Epidermal melanocyte (primary cell): ENCODE measurements around the gene PCDH9.

Experiments
- DNase-seq: peaks from one replicate; pipeline ENCODE4 v3.0.0; 2011; ENCODE audit warnings: low spot score; ENCODE audit not compliant: insufficient read length

The PCDH9 gene

DNA sequence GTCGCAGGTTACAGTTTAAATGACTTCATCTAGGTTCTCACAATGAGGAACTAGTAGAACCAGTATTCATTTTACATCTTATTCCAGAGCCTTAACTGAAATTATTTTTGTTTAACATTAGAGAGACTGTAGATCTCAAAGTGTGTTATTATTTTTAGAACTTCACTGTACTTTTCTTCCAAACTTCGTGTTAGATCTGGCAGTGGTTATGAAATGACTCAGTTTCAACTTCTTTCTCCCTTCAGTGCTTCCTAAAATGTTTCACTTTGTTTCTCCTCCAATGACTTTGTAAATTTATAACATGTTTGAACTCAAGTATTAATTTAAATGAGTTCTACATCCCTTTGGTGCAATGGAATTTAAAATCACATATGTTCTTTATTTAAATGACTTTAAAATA is 139.3 kb downstream of the PCDH9 start:
- no peak for DNase-seq

DNA sequence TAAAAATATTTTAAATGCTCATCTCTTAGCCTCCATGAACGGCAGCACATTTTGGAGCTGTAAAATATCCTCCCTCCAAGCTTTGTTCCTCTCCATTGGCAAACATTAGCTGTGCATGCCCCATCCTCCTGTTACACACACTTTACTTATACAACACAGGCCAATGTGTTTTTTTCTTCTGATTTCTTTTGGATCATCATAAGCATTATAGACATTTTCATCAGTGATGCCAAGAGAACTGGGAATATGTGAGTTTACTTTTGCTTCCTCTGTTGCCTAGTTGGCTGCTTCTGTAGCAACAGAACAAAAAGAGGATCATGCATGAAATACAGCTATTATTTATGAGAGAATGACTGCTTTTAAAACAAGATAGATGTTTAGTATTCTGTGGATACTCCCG is 142.6 kb downstream of the PCDH9 start:
- DNase-seq = no peak

DNA sequence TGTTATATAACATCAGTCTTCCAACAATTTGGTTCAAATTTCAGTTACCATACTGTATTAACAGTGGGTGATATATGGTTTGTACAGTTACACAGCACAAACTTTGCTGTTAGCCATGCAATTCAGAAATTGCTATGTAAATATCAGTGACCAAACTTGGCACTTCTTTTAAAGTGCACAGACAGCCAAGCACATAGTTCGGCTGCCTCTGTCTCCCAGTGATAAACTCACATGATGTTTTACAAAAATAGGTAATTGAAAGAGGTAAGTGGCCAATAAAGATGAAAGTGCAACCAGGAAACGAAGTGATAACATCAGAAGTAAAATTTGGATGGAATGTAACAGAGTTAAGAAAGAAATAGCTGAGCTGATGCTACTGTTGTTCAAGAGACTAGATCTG is 143.9 kb downstream of the PCDH9 start:
- no peak for DNase-seq

DNA sequence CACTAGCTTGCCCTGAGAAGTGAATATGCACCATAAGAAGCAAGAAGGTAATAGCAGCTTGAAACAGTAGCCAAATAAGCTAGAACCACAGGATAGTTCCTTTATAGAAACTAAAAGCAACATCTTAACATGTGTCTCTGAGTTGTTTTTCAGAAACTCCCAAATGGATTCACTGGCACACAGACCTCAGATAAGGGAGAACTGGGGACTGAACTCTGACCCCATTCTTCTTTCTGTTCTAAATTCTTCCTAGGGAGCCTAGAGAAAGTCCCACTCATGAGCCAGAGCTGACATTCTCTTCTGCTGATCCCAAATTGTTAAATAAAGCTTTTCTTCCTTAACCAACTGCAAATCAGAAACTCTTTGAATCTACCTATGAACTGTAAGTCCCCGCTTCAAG is 146.1 kb downstream of the PCDH9 start:
- DNase-seq = no peak

GRCh38 chr13:67083519-67083918 is 146.6 kb downstream of the PCDH9 start:
- DNase-seq = no peak

GRCh38 chr13:67080351-67080750 is 149.8 kb downstream of the PCDH9 start:
- no peak for DNase-seq

- DNase-seq = no peak
Observed at GRCh38 chr13:67078062-67078461, 152.1 kb downstream of the PCDH9 start.

GRCh38 chr13:67077132-67077531 is 153.0 kb downstream of the PCDH9 start:
- no peak for DNase-seq

- no peak for DNase-seq
Observed at GRCh38 chr13:67076378-67076777, 153.8 kb downstream of the PCDH9 start.

DNA sequence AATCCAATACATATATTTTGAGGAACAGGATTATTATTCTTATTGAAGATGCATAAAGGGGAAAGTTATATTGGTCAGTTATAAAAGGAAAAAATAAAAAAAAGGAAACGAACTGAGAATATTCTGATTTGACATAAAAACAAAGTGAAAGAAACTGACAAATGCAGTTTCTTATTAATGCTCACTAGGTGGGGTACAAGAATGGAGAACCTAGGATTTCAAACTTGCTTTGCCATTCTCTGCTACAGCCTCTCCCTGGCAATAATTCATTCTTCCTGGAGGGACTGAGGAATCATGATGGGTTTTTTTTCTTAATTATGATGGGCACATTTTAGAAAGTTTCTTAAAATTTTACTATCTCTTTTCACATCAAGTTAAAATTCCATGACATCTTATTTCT is 154.9 kb downstream of the PCDH9 start:
- no peak for DNase-seq

DNA sequence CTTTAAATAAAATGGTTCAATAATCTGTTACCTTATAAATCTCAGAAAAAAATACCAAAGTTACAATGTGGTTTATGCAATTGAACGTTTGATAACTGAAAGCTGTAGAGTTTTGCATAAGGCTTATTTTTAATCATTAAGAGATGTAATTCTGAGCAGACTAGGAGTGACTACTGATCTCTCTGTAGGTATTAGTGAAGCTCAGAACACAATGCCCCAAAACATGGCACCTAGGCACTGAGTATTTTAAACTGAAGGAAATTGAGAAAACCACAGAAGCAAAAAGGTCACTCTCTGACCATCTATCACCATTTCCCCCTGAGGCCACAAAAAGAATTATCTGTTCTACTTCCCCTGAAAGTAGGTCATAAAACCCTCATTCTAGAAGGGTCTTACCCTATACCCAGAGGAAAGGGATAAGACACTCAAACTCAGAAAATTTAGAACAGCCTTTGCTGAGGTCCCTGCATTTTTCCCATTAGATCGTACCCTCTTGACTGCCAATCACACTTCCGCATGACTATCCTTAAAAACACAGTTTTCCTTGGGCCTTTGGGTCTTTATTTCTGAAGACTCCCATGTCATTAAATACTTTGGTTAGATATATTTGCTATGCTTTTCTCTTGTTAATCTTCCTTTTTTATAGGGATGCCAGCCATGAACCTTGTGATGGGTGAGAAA is 158.1 kb downstream of the PCDH9 start:
- DNase-seq = no peak

DNA sequence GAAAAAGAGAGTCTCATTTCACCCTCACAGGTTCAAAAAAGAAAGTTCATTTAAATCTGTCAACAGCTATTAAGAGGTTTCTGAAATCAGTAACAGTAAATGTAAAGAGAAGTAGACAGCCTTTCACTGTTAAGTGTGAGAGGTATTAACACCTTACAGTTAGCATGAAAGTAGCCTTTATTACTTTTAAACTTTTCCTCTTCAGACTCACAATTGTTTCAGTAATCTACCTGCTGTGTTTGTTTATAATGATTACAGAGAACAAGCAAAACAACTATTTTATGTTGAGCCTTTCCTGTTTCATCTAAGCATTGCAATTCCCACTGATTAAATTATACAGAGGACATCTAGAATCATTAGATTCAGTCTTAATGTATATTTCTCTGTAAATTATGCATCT is 159.8 kb downstream of the PCDH9 start:
- DNase-seq = no peak

GRCh38 chr13:67069117-67069767 is 160.9 kb downstream of the PCDH9 start:
- no peak for DNase-seq

GRCh38 chr13:67064920-67065319 is 165.2 kb downstream of the PCDH9 start:
- no peak for DNase-seq

GRCh38 chr13:67063036-67063435 is 167.1 kb downstream of the PCDH9 start:
- no peak for DNase-seq

DNA sequence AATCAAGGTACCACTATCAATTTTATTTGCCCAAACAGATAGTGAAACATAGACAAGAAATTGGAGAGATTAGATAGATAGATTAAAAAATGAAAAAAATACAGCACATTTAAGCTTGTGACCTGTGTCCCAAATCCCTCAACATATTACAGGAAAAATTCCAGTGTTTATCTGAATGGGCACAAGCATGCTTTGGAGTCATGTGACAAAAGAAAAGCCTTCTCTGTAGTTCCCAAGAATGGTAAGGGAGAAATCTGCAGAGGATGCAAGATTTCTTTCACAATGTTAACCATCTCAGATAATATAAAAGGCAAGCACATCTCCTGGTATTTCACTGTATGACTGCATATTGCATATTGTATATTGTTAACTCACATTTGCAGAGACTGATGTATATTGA is 168.0 kb downstream of the PCDH9 start:
- DNase-seq = no peak

DNA sequence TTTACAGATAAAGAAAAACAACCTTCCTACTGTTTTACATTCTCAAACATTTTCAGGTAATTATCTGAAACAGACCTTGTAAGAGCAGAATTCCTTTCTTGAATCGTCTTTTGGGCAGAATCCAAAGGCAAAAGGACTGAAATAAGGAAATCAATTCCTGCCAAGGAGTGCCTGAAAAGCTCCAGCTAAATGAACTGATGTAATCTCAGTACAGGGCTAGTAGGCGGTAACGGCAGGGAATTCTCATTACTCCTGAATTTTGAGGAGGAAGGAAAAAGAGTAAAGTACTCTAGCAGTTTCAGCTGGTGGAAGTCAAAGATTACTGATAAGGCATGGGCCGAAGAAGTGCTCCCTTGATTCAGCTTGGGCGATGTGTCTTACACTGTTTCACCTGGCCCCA is 168.4 kb downstream of the PCDH9 start:
- no peak for DNase-seq

DNA sequence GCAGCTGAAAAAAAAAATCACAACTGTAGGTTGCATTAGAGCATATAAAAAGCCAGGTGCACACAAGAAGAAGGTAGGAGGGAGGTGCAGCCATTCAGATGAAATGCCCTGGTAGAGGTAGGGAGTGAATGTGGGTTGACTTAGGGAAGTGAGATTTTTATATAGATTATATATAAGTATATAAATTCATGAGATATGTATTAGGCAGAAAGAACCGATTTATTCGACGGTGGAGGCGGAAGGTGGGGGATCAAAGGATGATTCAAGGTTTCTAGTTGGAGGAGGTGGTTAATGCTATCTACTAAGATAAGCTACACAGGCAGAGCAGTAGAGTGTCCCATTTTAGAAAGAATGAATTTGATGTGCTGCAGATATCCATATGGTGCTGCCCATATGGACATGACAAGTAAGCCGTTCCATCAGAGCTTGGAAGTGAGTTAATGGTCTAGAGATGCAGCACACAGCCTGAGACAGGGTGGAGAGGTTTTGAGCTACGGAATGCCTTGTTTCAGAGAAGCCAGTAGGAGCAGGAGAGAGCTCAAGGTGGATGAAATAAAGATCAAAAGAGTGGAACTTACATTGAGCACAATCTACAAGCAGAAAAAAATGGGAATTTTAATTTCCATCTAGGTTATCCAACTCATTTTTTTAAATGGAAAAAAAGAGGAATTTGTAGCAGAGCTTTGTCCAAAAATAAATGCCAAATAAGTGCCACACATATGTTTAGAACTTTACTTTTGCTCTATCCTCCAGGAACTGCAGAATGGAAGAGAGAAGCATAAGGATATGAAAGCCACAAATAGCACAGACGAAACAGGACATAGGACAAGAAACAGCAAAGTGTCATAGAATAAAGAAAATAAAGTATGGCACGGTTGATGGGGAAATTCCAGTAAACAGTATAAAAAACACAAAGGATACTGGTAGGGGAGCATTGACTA is 177.3 kb downstream of the PCDH9 start:
- no peak for DNase-seq

DNA sequence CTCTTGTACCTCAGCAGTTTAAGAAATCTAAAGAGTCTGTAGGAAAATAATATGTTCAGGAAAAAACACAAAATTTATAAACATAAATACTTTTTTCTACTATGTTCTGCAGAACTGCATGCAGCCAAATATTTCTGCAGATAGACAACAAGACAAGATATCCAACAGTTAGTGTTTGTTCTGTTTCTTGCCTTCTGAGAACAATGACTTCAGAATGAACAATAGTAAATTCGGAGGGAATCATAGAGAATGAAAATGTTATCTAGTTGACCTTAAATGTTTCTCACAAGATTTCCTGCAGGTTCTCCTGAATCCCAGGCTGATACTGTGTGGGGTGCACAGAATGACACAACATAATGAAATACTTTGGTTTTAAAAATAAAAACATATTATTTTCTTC is 180.4 kb downstream of the PCDH9 start:
- no peak for DNase-seq

- DNase-seq = peak; percentile 22
Observed at GRCh38 chr13:67048821-67049150, 181.3 kb downstream of the PCDH9 start.

GRCh38 chr13:67048084-67048820 is 181.9 kb downstream of the PCDH9 start:
- DNase-seq = no peak

GRCh38 chr13:67045357-67045756 is 184.8 kb downstream of the PCDH9 start:
- DNase-seq = no peak
